RWPE1 (cell line): Measurements from ENCODE around the gene GMPR2.

ENCODE experiments used
- CTCF ChIA-PET: fragments of 350-600 bp; sonication (Branson Sonifier 250); formaldehyde crosslinking; extraction: SDS; loops from one replicate; lab custom pipeline; 2021; lab: Yijun Ruan, JAX
- POLR2A ChIA-PET: fragments of 400-600 bp; formaldehyde crosslinking; extraction: SDS; loops from one replicate; lab custom pipeline; 2020; ENCODE audit warnings: antibody characterized with exemption; ENCODE audit not compliant: low non-redundant PET; lab: Yijun Ruan, JAX
- DNase-seq: peaks from one replicate; pipeline ENCODE4 v3.0.0; 2012; ENCODE audit warnings: low spot score
- H3K27ac ChIP-seq: fragments of 450-650 bp; 2 replicates; pipeline ENCODE4 v1.5.1; 2017
- CTCF ChIP-seq: fragments of 450-650 bp; conservative IDR thresholded peaks from 2 replicates; pipeline ENCODE4 v1.5.1; 2017; ENCODE audit warnings: low read depth, mild to moderate bottlenecking

The GMPR2 gene

GRCh38 chr14:24254630-24255392 lies 22.1 kb downstream of the GMPR2 start:
- H3K27ac ChIP-seq = peak overlapping the region; percentile 57
- CTCF ChIA-PET = no interaction called here
- POLR2A ChIA-PET = no interaction called here
- no peak for DNase-seq
- TF ChIP-seq CTCF = no peak

DNA sequence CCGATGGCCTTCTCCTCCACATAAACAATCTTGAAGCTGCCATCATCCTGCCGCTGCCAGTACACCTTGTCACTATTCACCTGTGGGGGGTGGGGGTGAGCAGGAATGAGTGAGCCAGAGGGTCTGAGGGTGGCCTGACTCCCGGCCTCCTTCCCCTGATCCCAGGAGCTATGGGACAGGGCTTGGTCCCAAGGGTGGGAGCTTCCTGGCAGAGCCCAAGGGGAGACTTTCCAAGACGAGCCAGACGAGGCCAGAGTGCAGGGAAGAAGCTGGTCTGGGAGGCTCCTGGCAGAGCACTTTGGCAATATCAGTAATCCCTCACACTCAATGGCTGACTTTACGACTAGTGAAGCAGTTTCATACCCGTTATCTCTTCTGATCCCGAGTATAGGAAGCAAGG lies 22.7 kb downstream of the GMPR2 start:
- ChIA-PET CTCF (no interaction called here), POLR2A (no interaction called here)
- no peak for TF ChIP-seq CTCF
- no peak for DNase-seq
- H3K27ac ChIP-seq = peak overlapping the region; percentile 57; the same call in 1 of the 2 replicates

DNA sequence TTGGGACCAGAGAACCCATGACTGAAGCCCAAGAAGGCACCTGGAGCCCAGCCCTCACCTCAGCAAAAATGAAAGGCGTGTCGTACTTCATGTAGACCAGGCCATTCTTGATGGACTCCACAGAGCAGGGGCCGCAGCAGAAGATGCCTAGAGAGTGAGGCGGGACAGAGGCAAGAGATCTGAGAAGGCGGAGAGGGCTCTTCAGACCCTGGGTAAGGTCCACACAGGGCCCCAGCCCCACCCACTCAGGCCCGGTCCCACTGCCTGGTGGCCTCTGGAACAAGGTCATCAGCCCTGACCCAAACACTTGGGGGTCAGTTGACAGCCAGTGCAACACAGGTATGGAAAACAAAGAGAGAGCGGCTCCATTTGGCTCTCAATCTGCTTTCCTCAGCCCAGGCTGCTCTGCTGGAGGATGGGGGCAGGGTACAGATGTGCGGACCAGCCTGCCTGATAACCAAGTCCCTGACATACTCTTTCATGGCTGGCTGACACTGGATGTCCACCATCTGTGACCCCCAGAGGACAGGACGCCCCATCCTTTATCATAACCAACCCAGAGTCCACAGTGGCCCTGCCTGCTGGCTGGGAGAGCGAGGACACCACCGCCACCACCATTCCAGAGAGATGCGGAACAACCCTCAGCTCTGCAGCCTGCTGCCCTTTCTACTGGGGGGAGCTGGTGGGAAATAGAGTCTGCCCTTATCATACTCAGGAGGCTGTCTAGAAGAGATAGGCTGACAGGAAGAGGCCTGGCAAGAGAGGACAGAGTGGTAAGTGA lies 23.4 kb downstream of the GMPR2 start:
- ChIA-PET POLR2A (no interaction called here), CTCF (interaction anchor here (0.6 kb wide), 1 partner anchor 52 kb away, joined by 3 read pairs; no protein-coding TSS in a partner anchor)
- H3K27ac ChIP-seq = peak overlapping the region; percentile 57
- no peak for DNase-seq
- no peak for TF ChIP-seq CTCF

DNA sequence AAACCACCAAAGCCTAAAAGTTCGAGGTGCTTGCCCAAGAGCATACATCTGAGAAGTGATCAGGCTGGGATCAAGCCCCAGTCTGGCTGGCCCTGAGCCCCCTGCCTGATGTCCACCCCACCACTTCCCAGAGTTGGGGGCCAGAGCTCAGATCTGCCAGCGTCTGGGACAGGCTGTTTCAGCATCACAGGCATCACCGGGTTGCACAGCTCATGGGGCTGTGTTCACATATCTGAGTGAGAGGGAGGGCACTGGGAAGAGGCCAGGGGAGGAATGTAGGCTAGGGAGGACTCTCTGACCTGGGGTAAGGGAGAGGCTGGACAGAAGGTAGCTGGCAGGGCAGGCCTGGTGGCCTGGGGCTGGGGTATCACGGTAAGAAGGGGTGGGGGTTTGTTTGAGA lies 24.2 kb downstream of the GMPR2 start:
- DNase-seq = no peak
- TF ChIP-seq CTCF = no peak
- ChIA-PET CTCF (interaction anchor here (0.6 kb wide), 1 partner anchor 52 kb away, joined by 3 read pairs; no protein-coding TSS in a partner anchor), POLR2A (no interaction called here)
- H3K27ac ChIP-seq = peak overlapping the region; percentile 57

- ChIA-PET POLR2A (interaction anchor here (0.5 to 0.6 kb wide), 2 partner anchors 10 to 69 kb away, joined by 3 to 6 read pairs; no protein-coding TSS in a partner anchor), CTCF (interaction anchor here (0.8 to 0.9 kb wide), 2 partner anchors 15 to 50 kb away, joined by 3 read pairs; partner anchors contain the start of gene CIDEB)
- peak overlapping the region; percentile 96 for H3K27ac ChIP-seq
- no peak for TF ChIP-seq CTCF
- no peak for DNase-seq
Measured at GRCh38 chr14:24258119-24258518, 25.4 kb downstream of the GMPR2 start.

DNA sequence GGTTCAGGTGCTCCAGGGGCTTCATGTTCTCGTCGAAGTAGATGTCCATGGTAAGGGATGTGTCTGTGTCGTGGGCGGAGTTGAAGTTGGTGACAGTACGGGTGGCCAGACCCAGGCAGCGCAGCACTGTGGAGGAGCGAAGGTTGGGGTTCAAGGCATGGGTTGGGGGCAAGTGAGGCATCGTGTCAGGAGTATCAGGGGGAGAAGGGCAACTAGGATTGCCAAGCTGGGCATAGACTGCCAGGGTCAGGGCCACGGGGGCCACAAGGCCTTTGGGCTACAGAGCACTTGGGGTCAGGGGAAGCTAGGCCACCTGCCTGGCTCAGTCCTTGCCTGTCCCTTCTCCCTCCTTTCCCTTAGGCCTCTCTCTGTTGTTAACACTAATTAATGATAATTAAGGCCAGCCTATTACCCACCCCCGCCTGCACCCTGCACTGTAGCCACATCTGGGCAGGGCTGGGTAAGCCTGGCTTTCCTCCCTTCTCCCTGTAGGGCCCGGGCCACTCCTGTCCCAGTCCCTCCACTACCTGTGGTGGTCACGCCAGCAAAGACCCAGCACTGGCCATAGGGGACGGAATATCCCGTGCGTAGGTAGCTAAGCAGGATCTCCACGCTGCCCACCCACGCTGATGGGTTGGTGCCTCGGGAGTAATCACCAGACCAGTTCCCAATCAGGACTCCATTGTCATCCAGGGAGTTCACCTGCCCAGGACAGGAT lies 26.0 kb downstream of the GMPR2 start:
- no peak for TF ChIP-seq CTCF
- H3K27ac ChIP-seq = peak overlapping the region; percentile 96

More for the DNA sequence above, 26.0 kb downstream of the GMPR2 start:
- DNase-seq = no peak
- POLR2A ChIA-PET = interaction anchor here (0.6 kb wide), 1 partner anchor 68 kb away, joined by 6 read pairs; no protein-coding TSS in a partner anchor
- CTCF ChIA-PET = interaction anchor here (0.9 kb wide), 1 partner anchor 49 kb away, joined by 3 read pairs; the partner anchor contains the start of gene CIDEB
